SK-N-MC (cell line): ENCODE results near the gene HNRNPH2.

ENCODE experiments used
- EZH2 ChIP-seq: fragments of 200-600 bp; sonication (generic); IDR thresholded peaks from one replicate; pipeline ENCODE4 v1.6.1; 2017; ENCODE audit warnings: antibody characterized with exemption
- POLR2AphosphoS5 ChIP-seq: IDR thresholded peaks from 2 replicates; pipeline ENCODE4 v1.6.1; 2012; ENCODE audit warnings: mild to moderate bottlenecking, low read depth, low read length, borderline replicate concordance

- no peak for TF ChIP-seq EZH2
- no peak for TF ChIP-seq POLR2AphosphoS5
These were observed 10.2 kb upstream of the HNRNPH2 start for GRCh38 chrX:101397779-101398178.
